ENCODE measurements around the gene ENPP7.
A peak's percentile ranks its signal among the peaks of the same experiment; 100 is the strongest.

ENPP7 gene

GRCh38 chr17:79684132-79684985 is 46.4 kb upstream of the ENPP7 start:
- Histone ChIP-seq H2AK5ac (ENCODE audit: low read depth, low read length) (peak overlapping the region; percentile 92), H4K8ac (ENCODE audit: low read depth, low read length) (no peak overlapping the region), H3K9me3 (replicated peaks in 1 of 2; ENCODE audit: control insufficient read depth in 2 of 2, insufficient read depth in 1 of 2, low read depth in 1 of 2, low read length in 2 of 2) (no peaks in the 10 kb centered on the region), H3K4me1 (ENCODE audit: control insufficient read depth in 2 of 2, insufficient read depth in 1 of 2, low read depth in 1 of 2, low read length in 2 of 2) (peaks cover 0 to 2% of the 10 kb centered on the region in 2 donors), H3K18ac (ENCODE audit: low read length) (peak overlapping the region; percentile 2), H3K4me2 (ENCODE audit: insufficient read depth, low read length, poor library complexity, severe bottlenecking) (no peak overlapping the region), H2BK120ac (ENCODE audit: low read depth, low read length) (no peak overlapping the region), H3K4ac (ENCODE audit: low read length) (no peak overlapping the region), H2BK5ac (ENCODE audit: low read length) (peak overlapping the region; percentile 78), H3K36me3 (replicated peaks in 1 of 2; ENCODE audit: control insufficient read depth in 2 of 2, insufficient read depth in 2 of 2, low read length in 2 of 2) (no peaks in the 10 kb centered on the region), H2BK15ac (ENCODE audit: low read length) (no peak overlapping the region), H4K91ac (ENCODE audit: low read depth, low read length, poor library complexity) (no peak overlapping the region), H3K23ac (ENCODE audit: low read depth, low read length, poor library complexity) (no peak overlapping the region), H3K27me3 (ENCODE audit: control insufficient read depth in 3 of 3, insufficient read depth in 3 of 3, low read depth in 1 of 3, low read length in 3 of 3) (peaks cover 0 to 18% (median 0%) of the 10 kb centered on the region in 3 experiments), H2AFZ (ENCODE audit: low read length) (no peak overlapping the region), H3K79me1 (ENCODE audit: low read depth, low read length) (no peaks in the 10 kb centered on the region), H2BK12ac (ENCODE audit: low read length) (peak overlapping the region; percentile 8), H3K9ac (ENCODE audit: low read depth, low read length, poor library complexity) (no peak overlapping the region), H3K27ac (replicated peaks; ENCODE audit: low read length) (no peak overlapping the region), H3K4me3 (ENCODE audit: low read length in 2 of 2) (no peak overlapping the region), H3K14ac (ENCODE audit: low read length) (no peak overlapping the region)
- WGBS, 2 donors (ENCODE audit: extremely low coverage in 2 of 2, insufficient read length in 2 of 2, insufficient replicate concordance in 1 of 2): no CpG with 5 or more reads among the region's 29 CpGs
- no peak for DNase-seq (ENCODE audit: low spot score)

GRCh38 chr17:79685121-79685520 is 45.6 kb upstream of the ENPP7 start:
- Histone ChIP-seq H3K27me3 (ENCODE audit: control insufficient read depth in 3 of 3, insufficient read depth in 3 of 3, low read depth in 1 of 3, low read length in 3 of 3) (peaks cover 0 to 11% (median 0%) of the 10 kb centered on the region in 3 experiments), H2AFZ (ENCODE audit: low read length) (no peak overlapping the region), H3K4me1 (ENCODE audit: control insufficient read depth in 2 of 2, insufficient read depth in 1 of 2, low read depth in 1 of 2, low read length in 2 of 2) (peaks cover 0 to 2% of the 10 kb centered on the region in 2 donors), H2BK15ac (ENCODE audit: low read length) (no peak overlapping the region), H3K9ac (ENCODE audit: low read depth, low read length, poor library complexity) (no peak overlapping the region), H3K4ac (ENCODE audit: low read length) (no peak overlapping the region), H3K4me3 (ENCODE audit: low read length in 2 of 2) (no peak overlapping the region), H3K23ac (ENCODE audit: low read depth, low read length, poor library complexity) (no peak overlapping the region), H3K18ac (ENCODE audit: low read length) (peak overlapping the region; percentile 2), H2BK120ac (ENCODE audit: low read depth, low read length) (no peak overlapping the region), H4K8ac (ENCODE audit: low read depth, low read length) (no peak overlapping the region), H3K4me2 (ENCODE audit: insufficient read depth, low read length, poor library complexity, severe bottlenecking) (no peak overlapping the region), H2AK5ac (ENCODE audit: low read depth, low read length) (no peak overlapping the region), H2BK12ac (ENCODE audit: low read length) (no peak overlapping the region), H3K27ac (replicated peaks; ENCODE audit: low read length) (no peak overlapping the region), H4K91ac (ENCODE audit: low read depth, low read length, poor library complexity) (no peak overlapping the region), H3K79me1 (ENCODE audit: low read depth, low read length) (no peaks in the 10 kb centered on the region), H2BK5ac (ENCODE audit: low read length) (peak overlapping the region; percentile 78), H3K9me3 (replicated peaks in 1 of 2; ENCODE audit: control insufficient read depth in 2 of 2, insufficient read depth in 1 of 2, low read depth in 1 of 2, low read length in 2 of 2) (no peaks in the 10 kb centered on the region), H3K36me3 (replicated peaks in 1 of 2; ENCODE audit: control insufficient read depth in 2 of 2, insufficient read depth in 2 of 2, low read length in 2 of 2) (no peaks in the 10 kb centered on the region), H3K14ac (ENCODE audit: low read length) (peak overlapping the region; percentile 33)
- no peak for DNase-seq (ENCODE audit: low spot score)
- WGBS, 2 donors (ENCODE audit: extremely low coverage in 2 of 2, insufficient read length in 2 of 2, insufficient replicate concordance in 1 of 2): no CpG with 5 or more reads among the region's 9 CpGs

- Histone ChIP-seq H3K79me1 (ENCODE audit: low read depth, low read length) (no peaks in the 10 kb centered on the region), H3K23ac (ENCODE audit: low read depth, low read length, poor library complexity) (no peak overlapping the region), H3K4ac (ENCODE audit: low read length) (peak overlapping the region; percentile 37), H3K4me2 (ENCODE audit: insufficient read depth, low read length, poor library complexity, severe bottlenecking) (no peak overlapping the region), H3K9ac (ENCODE audit: low read depth, low read length, poor library complexity) (peak overlapping the region; percentile 44), H2BK15ac (ENCODE audit: low read length) (peak overlapping the region; percentile 67), H3K4me1 (ENCODE audit: control insufficient read depth in 2 of 2, insufficient read depth in 1 of 2, low read depth in 1 of 2, low read length in 2 of 2) (peaks cover 0 to 5% of the 10 kb centered on the region in 2 donors), H2BK5ac (ENCODE audit: low read length) (no peak overlapping the region), H3K18ac (ENCODE audit: low read length) (peak overlapping the region; percentile 85), H2AK5ac (ENCODE audit: low read depth, low read length) (peak overlapping the region; percentile 92), H3K14ac (ENCODE audit: low read length) (peak overlapping the region; percentile 89), H2BK120ac (ENCODE audit: low read depth, low read length) (no peak overlapping the region), H3K9me3 (replicated peaks in 1 of 2; ENCODE audit: control insufficient read depth in 2 of 2, insufficient read depth in 1 of 2, low read depth in 1 of 2, low read length in 2 of 2) (no peaks in the 10 kb centered on the region), H4K8ac (ENCODE audit: low read depth, low read length) (no peak overlapping the region), H2BK12ac (ENCODE audit: low read length) (no peak overlapping the region), H3K36me3 (replicated peaks in 1 of 2; ENCODE audit: control insufficient read depth in 2 of 2, insufficient read depth in 2 of 2, low read length in 2 of 2) (no peaks in the 10 kb centered on the region), H3K27me3 (ENCODE audit: control insufficient read depth in 3 of 3, insufficient read depth in 3 of 3, low read depth in 1 of 3, low read length in 3 of 3) (peaks cover 0 to 23% (median 0%) of the 10 kb centered on the region in 3 experiments), H3K27ac (replicated peaks; ENCODE audit: low read length) (no peak overlapping the region), H4K91ac (ENCODE audit: low read depth, low read length, poor library complexity) (no peak overlapping the region), H2AFZ (ENCODE audit: low read length) (no peak overlapping the region), H3K4me3 (ENCODE audit: low read length in 2 of 2) (no peak overlapping the region)
- DNase-seq (ENCODE audit: low spot score): no peak
- no CpG with 5 or more reads among the region's 17 CpGs for WGBS, 2 donors (ENCODE audit: extremely low coverage in 2 of 2, insufficient read length in 2 of 2, insufficient replicate concordance in 1 of 2)
Observed at GRCh38 chr17:79686476-79686875, 44.3 kb upstream of the ENPP7 start.

DNA sequence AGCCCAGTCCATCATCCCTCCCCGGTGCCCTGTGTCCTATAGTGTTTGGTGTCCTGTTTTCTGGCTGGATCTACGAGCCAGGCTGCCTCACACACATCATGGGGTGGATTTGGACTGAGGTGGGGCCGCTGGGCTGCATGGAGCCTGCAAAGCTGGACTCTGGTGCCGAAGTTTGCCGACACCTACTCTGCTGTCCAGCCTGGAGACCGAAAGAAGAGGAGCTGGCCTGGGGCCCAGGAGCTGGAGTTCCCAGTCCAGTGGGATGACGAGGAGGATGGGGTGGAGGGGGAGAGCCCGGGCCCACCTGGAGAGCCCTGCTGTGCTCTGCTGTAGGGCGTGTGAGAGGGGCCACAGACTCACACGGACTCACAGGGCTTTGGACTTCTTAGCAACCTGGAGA is 40.3 kb upstream of the ENPP7 start:
- H3K36me3 ChIP-seq (replicated peaks in 1 of 2; ENCODE audit: control insufficient read depth in 2 of 2, insufficient read depth in 2 of 2, low read length in 2 of 2): no peaks in the 10 kb centered on the region
- H2BK120ac ChIP-seq (ENCODE audit: low read depth, low read length): no peak overlapping the region
- H3K4me1 ChIP-seq (ENCODE audit: control insufficient read depth in 2 of 2, insufficient read depth in 1 of 2, low read depth in 1 of 2, low read length in 2 of 2): peaks cover 0 to 6% of the 10 kb centered on the region in 2 donors
- H3K18ac ChIP-seq (ENCODE audit: low read length): peak overlapping the region; percentile 82
- H3K79me1 ChIP-seq (ENCODE audit: low read depth, low read length): no peaks in the 10 kb centered on the region
- H2BK15ac ChIP-seq (ENCODE audit: low read length): peak overlapping the region; percentile 61
- no peak overlapping the region for H3K4ac ChIP-seq (ENCODE audit: low read length)
- H4K91ac ChIP-seq (ENCODE audit: low read depth, low read length, poor library complexity): no peak overlapping the region
- no peak overlapping the region for H3K4me2 ChIP-seq (ENCODE audit: insufficient read depth, low read length, poor library complexity, severe bottlenecking)
- peaks cover 0 to 3% of the 10 kb centered on the region in 2 donors for H3K9me3 ChIP-seq (replicated peaks in 1 of 2; ENCODE audit: control insufficient read depth in 2 of 2, insufficient read depth in 1 of 2, low read depth in 1 of 2, low read length in 2 of 2)
- no peak overlapping the region for H4K8ac ChIP-seq (ENCODE audit: low read depth, low read length)
- peak overlapping the region; percentile 31 for H3K14ac ChIP-seq (ENCODE audit: low read length)
- H3K4me3 ChIP-seq (ENCODE audit: low read length in 2 of 2): no peak overlapping the region
- WGBS, 2 donors (ENCODE audit: extremely low coverage in 2 of 2, insufficient read length in 2 of 2, insufficient replicate concordance in 1 of 2): no CpG with 5 or more reads among the region's 10 CpGs
- peak overlapping the region; percentile 17 for H2BK12ac ChIP-seq (ENCODE audit: low read length)
- peak overlapping the region; percentile 67 for H3K23ac ChIP-seq (ENCODE audit: low read depth, low read length, poor library complexity)
- no peak overlapping the region for H2AFZ ChIP-seq (ENCODE audit: low read length)
- no peak overlapping the region for H3K27ac ChIP-seq (replicated peaks; ENCODE audit: low read length)
- H3K27me3 ChIP-seq (ENCODE audit: control insufficient read depth in 3 of 3, insufficient read depth in 3 of 3, low read depth in 1 of 3, low read length in 3 of 3): peaks cover 0 to 30% (median 0%) of the 10 kb centered on the region in 3 experiments
- peak overlapping the region; percentile 68 for H2AK5ac ChIP-seq (ENCODE audit: low read depth, low read length)
- DNase-seq (ENCODE audit: low spot score): no peak
- H2BK5ac ChIP-seq (ENCODE audit: low read length): no peak overlapping the region
- peak overlapping the region; percentile 2 for H3K9ac ChIP-seq (ENCODE audit: low read depth, low read length, poor library complexity)
